Retina (tissue), 1 donor: ENCODE results near the gene DOCK10.
"Not testable (repeated sequence)": the region's sequence is repeated elsewhere in the genome, so short reads cannot be mapped to it uniquely, and the experiment has no call there.

Experiments
- DNase-seq: peaks from one replicate; pipeline ENCODE4 v3.0.0-alpha.2; 2016

The DOCK10 gene

DNA sequence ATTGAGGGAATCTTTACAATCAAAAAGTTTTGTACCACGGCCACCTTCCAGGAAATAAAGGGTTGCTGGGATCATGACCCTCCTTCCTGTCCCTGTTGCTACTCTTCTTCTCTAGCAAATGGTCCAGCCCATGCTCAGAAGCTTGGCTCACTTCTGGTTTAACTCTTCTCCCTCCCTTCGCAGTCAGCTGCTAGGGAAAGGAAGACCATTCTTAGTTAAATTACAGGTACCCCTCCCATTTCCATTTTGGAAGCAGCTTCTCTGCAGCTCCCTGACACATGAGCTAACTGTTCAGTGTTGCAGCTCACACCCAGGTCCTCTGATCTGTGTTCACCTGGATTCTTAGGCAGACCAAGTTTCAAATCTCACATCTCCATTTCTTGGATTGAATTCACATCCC is 100.3 kb downstream of the DOCK10 start:
- no peak for DNase-seq

DNA sequence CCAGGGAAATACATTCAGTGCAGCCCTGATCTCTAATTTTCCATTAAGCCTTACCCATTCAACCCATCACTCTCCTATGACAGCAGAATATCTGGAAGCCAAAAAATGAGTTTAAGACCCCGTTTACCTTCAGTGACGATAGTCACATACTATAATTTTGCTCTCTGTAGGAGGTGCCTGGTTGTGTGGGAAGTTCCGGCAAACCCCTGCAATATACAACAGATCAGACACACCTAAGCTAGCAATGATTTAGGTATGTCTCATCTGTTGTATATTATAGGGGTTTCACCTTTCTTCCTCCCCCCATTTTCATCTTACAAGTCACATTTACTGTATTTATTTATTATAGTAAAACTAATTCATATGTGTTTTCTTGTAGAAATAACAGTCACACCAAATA is 101.7 kb downstream of the DOCK10 start:
- no peak for DNase-seq

DNA sequence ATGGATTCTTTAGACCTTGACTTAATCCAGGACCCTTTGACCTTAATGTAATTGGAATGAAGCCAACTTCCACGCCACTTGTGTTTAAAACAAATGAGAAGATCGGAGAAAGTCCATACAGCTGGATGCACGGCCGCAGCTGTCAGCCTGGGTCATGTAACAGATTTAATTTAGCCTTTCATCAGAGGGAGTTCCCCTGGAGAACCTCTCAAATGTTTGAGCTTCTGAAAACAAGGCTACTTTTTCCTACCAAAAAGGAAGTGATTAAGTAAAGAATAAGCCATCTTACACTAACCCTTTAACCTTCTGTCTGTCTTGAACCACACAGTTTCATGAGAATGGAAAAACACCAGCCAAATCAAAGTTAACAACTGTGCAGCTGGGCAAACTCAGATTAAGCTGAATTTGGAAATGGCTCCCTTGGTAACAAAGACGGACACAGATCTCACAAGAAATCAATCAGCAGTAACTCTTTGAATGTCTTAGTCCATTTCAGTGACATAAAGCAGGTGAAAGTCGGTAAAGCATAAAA is 103.6 kb downstream of the DOCK10 start:
- DNase-seq, result peak; percentile 61

DNA sequence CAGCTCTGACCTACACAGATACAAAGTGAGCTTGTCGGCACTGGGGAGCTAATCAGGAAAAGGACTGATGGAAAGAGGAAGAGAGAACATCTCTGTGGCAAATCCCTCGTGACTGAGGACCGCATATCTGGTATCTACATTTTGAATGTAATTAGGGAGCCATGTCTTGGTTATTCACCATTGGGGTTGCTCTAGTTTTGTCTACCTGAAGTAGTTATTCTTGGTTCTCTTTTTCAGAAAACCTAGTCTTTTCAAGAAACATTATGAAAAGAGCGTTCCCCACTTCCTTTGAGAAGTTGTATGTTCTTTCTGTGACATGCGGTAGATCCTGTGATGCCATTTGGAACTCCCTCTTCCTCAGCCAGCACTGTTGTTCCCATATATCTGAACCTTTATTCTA is 104.4 kb downstream of the DOCK10 start:
- DNase-seq, result no peak

DNA sequence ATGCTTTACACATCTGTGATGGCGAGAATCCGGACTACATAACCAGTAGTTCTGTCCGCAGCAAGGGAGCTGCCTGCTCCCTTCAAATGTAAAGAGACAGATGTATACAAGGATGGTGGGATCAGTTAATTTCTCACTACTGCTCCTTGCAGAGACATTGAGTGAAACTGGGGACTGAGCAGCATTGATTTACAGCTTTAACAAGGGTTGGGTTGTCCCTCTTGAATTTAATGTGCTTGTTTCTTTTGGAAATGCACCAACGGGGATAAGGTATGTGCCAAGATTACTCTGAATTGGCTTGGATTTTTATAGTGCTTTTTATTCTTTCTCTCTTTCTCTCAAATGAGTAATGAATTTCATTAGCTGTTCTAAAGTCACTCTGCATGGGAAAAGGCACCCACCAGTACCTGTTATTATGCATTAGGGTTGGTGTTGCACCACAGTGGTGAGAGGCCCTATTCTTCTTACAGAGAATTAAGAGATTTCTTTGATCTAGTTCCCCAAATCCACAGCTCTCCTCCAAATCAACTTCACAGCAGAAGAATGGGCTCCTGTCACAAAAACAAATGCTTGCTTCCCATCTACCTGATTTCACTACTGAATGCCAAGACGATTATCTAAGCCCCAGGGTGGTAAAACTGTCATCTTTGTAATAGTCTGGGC is 107.6 kb downstream of the DOCK10 start:
- no peak for DNase-seq

DNA sequence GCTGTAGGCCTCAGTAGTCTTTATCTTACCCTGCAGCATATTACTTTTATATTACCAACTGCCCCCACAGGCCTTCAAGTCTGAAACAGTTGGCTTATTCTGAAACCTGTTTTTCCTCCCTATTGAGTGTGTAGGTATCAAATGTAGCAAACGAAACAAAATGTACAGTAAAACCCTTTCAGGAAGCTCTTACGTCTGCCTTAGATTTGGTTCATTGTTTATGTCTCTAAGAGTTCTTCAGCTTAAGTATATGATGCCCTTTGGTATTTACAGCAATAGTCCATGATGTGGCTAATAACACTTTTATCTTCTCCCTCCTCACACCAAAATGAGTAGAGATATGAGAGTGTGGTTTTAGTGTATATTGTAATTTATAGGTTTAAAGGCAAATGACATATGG is 108.8 kb downstream of the DOCK10 start:
- DNase-seq, result no peak

DNA sequence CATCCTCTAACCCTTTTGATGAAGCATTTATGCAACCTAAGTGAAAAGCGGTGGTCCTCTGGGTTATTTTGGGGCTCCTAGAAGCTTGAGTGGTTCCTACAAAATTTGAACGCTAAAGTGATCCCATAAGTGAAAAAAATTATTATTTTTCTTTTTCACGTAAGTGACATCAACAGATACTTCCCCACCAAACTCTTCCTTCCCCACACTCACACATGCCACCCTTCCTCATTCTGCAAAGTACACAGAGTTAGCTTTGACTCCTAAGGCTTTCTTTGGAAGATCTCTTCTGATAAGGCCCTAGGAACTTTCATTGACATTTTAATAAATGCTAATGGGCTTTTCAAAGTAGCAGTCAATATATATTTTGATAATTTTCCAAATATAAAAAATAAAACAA is 109.7 kb downstream of the DOCK10 start:
- no peak for DNase-seq

DNA sequence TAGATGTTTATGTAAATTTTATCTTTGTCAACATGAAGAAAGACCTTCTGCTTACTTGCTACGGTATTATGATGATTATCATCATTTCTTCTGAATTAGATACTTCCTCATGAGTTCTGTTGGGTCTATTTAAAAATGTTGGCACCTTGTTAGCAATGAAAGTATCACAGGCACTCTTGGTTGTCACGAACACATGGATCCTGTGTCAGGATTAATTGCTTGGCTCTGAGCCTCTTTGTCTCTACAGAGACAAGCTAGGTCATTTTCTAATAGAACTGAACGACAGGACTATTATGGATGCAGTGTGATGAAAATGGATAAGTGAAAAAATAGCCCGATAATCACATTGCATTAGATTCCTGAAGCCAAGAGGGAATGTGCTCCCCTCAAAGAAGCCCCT is 110.3 kb downstream of the DOCK10 start:
- no peak for DNase-seq

DNA sequence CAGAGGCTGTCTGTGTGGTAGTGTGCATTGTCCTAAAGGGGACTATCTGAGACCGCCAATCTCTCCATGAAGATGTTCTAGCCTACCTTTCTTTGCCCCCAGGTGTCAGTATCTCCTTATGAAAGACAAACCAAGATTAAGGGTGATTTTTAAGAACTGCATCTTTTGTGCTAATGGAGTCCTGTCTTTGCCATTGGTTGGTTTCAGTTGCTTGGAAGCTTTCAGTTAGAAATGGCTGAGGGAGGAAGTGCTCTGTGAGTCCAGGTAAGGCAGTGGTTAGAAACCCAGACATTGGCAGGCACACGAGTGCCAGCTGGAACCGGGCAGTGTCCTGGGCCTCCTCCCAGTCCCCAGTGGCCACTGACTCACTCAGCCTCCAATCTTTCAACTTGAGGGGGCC is 111.3 kb downstream of the DOCK10 start:
- no peak for DNase-seq

DNA sequence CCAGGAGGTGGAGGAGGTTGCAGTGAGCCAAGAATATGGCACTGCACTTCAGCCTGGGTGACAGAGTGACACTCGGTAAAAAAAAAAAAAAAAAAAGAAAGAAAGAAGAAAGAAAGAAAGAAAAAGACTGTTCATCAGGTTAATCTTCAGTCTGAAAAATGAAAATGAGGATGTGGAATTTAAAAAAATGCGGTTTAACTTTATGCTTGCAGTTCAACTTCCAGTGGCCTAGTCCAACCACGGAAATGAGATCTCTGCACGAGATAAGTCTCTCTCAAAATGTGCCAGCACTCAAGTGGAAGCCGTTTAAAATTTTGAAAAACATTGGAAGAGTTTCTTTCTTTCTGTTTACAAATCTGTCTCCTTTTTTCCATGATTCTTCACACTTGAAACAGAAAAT is 112.1 kb downstream of the DOCK10 start:
- no peak for DNase-seq

DNA sequence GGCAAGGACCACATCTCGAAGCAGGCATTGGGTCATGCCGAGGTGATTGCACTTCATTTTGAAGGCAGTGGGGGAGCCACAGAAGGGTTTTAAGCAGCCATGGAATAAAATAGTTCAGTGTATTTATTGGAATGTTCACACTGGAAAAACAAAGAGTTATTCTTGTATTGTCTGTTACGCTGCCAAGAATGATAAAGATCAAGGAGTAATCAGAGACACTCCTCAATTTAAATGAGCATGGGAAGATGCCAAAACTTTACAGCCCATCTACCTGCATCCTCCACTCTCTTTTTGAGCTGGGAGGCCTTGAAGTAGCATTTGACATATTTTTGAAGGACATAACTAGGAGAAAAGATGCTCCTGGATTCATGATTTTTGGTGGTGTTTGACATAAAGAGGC is 112.8 kb downstream of the DOCK10 start:
- no peak for DNase-seq

DNA sequence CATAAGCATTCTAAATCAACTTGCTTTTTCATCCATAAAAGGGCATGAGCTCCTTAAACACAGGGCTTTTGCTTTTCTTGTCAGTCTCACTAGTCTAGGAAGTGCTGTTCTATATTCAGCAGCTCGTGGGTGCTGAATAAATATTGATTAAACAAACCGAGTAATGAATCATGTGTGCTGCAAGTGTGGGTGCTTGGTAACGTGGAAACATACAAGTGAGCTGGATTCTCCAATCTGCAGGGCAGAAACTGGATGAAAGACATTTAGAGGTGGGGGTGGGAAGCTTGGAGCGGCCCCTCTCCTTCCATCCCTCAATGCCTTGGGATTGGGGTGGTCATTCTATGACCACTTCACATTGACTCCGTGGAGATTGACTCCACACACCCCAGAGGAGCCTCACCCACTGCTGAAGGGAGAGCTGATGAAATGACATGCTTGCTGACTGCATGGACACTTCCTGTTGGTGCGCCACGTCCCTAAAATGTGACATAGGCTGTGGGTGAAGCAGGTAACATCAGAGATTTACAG is 114.6 kb downstream of the DOCK10 start:
- DNase-seq, result no peak

DNA sequence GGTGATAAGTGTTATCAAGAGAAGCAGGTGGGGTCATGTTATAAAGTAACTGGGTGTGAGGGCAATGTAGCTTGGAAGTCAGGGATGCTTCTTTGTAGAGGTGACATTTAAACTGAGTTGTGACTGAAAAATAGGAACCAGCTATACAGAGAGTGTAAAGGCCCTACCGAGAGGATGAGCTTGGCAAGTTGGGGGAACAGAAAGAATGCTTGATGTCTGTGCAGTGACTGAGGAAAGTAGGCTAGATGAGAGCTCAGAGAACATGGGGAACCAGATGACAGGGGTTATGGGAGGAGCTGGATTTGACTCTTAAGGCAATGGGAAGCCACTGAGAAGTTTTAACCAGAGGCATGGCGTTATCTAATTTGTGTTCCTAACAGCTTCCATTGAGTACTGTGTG is 115.3 kb downstream of the DOCK10 start:
- no peak for DNase-seq

DNA sequence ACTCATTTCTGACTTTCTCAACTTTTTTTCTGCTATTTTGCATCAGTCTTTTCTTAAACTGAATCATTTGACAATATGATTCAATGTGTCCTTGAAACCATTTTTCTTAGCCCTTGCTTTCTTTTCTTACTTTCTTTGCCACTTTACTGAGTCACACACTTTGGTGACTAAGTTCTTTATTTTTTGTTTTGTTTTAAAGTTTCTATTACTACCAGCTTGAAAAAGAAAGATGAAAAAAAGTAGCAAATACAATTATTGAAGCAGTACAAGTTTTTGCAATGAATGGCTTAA is 116.5 kb downstream of the DOCK10 start:
- DNase-seq, result no peak

DNA sequence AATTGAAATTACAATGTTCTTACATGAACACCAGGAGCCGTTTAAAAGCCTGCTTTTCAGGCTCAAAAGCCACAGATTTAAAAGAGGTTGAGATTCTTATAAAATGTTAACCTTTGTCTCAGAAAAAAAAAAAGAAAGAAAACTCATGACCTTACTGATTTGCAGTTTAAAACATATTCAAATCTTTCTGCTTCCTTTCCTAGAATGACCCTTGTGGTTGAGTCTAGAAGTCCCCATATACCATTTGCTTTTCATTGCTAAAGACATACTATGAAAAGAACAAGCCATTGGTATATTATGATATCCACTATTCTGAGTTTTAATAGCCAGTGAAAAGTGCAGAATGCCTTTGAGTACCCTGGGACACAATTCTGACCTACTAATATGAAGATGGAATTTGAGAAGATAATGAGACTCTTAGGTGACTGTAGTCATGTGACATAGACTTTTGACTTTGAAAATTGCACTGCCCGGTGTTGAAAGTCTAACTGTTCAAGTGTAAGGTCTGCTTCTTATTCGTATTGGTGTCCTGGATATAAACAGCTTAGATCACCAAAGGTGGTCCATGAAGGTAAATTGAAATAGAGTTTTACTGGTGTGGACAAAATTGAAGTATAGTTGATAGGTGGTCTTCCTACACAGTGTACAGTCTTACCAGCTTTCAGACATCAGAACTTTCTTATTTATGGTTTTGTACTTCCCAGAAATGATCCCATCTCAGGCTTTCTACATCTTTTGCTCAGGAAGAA is 117.0 kb downstream of the DOCK10 start:
- no peak for DNase-seq

DNA sequence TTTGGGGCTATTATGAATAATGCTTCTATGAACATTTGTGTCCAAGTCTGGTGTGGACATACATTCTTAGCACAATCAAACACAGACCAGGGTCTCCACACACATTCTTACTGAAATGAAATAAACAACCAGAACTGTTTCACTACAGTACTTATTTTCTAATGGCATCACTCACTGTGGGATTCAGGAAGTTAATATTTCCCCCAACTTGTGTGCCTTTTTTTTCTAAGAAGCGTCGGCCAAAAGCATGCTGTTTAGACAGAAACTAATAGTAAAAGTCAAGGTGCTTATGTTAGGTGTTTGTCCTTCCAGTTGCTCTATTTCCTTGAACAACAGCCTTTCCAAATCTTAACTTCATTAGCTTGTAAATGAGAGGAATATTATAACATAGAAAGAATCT is 117.6 kb downstream of the DOCK10 start:
- no peak for DNase-seq

DNA sequence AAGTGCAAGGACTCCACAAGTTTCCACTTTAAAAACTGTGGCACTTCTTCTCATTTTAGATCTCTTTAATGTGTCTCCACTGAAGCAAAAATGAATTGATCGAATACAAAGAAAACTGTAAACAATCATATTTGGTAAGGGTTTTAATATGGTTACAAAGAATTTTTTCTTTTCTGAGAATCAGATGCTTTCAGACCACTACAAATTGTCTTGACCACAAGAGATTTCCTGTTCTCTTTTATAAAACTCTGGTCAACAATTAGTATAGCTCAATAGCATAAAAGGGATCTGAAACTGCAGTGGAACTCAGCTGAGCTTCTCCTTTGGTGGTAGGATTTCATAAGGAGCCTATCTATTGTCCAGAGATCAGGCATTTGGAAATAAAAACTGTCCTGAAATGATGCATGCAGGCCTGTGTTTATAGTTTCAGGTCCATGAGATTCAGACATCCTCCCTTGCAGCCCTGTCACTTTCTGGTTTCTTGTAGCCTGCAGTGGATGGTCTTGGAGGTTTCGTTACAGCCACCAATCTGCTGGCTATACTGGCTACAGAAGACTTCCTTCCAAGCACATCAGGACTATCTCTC is 120.0 kb downstream of the DOCK10 start:
- no peak for DNase-seq

DNA sequence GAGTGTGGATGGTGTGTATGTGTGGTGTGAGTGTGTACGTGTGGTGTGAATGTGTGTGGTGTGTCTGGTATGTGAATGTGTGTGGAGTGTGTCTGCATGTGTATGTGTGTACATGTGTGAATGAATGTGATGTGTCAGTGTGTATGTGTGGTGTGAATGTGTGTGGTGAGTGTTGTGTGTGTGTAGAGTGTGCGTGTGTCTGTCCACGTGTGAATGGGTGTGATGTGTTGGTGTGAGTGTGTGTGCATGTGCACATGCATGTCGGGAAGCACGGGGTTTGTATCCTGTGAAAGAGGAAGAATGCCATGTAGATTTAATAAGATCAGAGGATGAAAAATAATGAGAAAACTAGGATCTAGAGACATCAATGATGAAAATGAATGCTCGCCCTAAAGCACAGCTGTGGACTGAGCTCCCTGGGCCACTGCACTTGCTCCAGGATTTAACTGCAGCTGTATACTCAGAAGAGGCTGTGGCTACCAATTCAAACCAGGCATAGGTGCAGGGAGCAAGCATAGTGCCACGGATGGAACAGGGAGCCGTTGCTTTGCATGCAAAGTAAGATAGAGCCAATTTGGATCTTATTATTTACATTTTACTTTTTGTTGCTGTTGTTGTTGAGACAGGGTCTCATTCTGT is 122.7 kb downstream of the DOCK10 start:
- no peak for DNase-seq

DNA sequence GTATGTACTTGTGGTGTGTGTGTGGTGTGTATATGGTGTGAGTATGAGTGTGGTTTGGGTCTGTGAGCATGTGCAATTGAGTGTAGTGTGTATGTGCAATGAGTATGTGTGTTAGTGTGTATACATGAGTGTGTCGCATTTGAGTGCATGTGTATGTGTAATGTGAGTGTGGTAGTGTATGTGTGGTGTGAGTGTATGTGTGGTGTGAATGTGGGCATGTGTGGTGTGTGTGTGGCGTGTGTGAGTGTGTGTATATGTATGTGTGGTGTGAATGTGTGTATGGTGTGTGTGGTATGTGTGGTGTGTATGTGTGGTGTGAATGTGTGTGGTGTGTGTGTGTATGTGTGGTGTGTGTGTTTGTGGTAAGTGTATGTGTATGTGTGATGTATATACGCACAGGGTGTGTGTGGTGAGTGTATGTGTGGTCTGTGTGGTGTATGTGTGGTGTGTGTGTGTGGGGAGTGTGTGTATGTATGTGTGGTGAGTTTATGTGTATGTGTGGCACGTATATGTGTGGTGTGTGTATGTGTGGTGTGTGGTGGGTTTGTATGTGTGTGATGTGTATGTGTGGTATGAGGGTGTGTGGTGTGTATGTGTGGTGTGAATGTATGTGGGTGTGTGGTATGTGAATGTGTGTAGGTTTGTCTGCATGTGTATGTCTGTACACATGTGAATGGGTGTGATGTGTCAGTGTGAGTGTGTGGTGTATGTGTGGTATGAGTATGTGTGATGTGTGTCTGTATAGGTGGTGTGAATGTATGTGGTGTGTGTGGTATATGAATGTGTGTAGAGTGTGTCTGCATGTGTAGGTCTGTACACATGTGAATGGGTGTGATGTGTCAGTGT is 123.4 kb downstream of the DOCK10 start:
- no peak for DNase-seq

DNA sequence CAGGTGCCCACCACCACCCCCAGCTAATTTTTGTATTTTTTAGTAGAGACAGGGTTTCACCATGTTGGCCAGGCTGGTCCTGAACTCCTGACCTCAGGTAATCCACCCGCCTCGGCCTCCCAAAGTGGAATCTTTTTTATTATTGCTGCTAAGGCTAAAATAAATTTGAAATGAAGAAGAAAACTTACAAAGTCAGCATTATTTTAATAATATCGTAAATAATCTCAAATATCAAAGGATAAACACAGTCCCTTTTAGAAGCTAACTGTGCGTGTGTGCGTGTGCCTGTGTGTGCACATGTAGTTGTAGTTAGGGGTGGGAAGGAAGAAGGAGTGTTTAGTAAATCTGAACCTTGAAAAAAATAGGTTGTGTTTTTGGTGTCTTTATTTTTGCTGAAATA is 125.0 kb downstream of the DOCK10 start:
- not testable (repeated sequence) for DNase-seq

DNA sequence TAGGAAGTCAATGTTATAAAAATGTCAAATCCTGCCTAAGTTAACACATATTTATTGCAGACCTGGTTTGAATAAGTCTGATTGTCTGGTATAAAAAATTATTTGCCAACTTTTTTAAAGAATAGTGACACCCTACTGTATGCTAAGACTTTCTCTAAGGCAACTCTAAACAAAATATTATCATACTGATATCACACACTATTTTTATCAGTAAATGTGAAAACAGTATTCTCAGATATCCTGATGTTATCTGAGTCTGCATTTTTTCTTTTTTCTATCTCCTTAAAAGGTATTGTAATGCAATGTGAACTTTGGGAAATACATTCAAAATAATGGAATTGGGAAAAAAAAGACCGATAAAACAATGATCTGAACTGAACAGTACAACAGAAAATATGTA is 127.1 kb downstream of the DOCK10 start:
- DNase-seq, result no peak

DNA sequence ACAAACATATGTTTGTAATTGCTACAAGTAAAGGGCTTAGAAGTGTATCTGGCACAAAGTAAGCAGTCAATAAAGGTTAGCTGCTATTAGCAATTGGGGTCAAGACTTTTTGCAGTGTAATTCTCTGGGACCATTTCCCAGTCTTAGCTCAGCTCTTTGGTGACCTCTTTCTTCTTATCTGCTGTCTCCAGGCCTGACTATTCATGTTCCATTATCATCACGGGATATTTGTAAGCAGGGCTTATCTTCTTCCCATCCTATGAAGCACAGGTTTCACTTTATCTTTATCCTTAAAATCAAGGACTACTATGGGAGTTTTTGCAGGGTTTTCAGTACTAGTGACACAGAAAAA is 131.7 kb downstream of the DOCK10 start:
- no peak for DNase-seq
